ENCODE results near the gene TOP1. TPM values are rescaled to one million over a fixed set of nuclear protein-coding genes. Genes with fewer than 3 reads are reported as not detected.
A peak's percentile ranks its signal among the peaks of the same experiment; 100 is the strongest.

The TOP1 gene
- total and polyA plus RNA-seq, 2 of the 4 experiments (the other 2 are of a cell fraction), result 14.0 to 21.5 TPM

- Histone ChIP-seq H3K36me3 (ENCODE audit: control insufficient read depth, insufficient read depth, low read length) (no peaks in the 10 kb centered on the region), H3K27ac (ENCODE audit: insufficient read depth, low read length) (no peak overlapping the region), H3K27me3 (ENCODE audit: control insufficient read depth, insufficient read depth, low read length) (no peaks in the 10 kb centered on the region), H3K14ac (replicated peaks; ENCODE audit: low read depth, low read length) (no peak overlapping the region), H3K4ac (ENCODE audit: low read depth, low read length) (no peak overlapping the region), H2BK15ac (ENCODE audit: low read depth, low read length) (no peak overlapping the region), H3K23ac (ENCODE audit: low read depth, low read length) (no peak overlapping the region), H4K5ac (ENCODE audit: low read depth, low read length) (no peak overlapping the region), H3K79me1 (ENCODE audit: low read depth in 1 of 2, low read length in 2 of 2) (peaks cover 6 to 50% of the 10 kb centered on the region in 2 experiments; a peak in 3 of 4 replicates), H3K9me1 (ENCODE audit: insufficient read depth, low read length) (peaks cover 15% of the 10 kb centered on the region; the same call in 1 of the 2 replicates), H3K56ac (ENCODE audit: extremely low read depth, insufficient read depth, low read length) (no peak overlapping the region), H4K8ac (ENCODE audit: low read depth in 2 of 2, low read length in 2 of 2) (no peak overlapping the region), H2BK20ac (ENCODE audit: low read depth, low read length) (no peak overlapping the region), H3K4me2 (ENCODE audit: low read depth, low read length) (no peak overlapping the region), H3K4me1 (ENCODE audit: control insufficient read depth, insufficient read depth, low read length) (peaks cover 5% of the 10 kb centered on the region), H2AK5ac (ENCODE audit: low read depth, low read length) (no peak overlapping the region), H3K9me3 (ENCODE audit: control insufficient read depth, insufficient read depth, low read length) (no peaks in the 10 kb centered on the region), H2AFZ (replicated peaks; ENCODE audit: low read length, poor library complexity) (no peak overlapping the region), H3K4me3 (ENCODE audit: insufficient read depth, low read depth, low read length) (no peak overlapping the region), H3K9ac (ENCODE audit: low read depth, low read length) (no peak overlapping the region), H2AK9ac (replicated peaks; ENCODE audit: low read depth, low read length, poor library complexity) (no peak overlapping the region), H4K91ac (ENCODE audit: insufficient read depth, low read depth, low read length) (no peak overlapping the region), H3K18ac (ENCODE audit: low read depth, low read length) (peak overlapping the region; percentile 43; the same call in 1 of the 2 replicates), H4K20me1 (ENCODE audit: insufficient read depth, low read length) (0 out of 2 replicates have a peak, but pooled peaks cover 3% of the 10 kb centered on the region), H2BK5ac (ENCODE audit: low read depth, low read length, poor library complexity, severe bottlenecking) (no peak overlapping the region), H2BK120ac (ENCODE audit: low read depth, low read length) (no peak overlapping the region)
- ChIA-PET POLR2A (ENCODE audit: unreplicated experiment) (no interaction called here), CTCF (no interaction called here)
- ATAC-seq (ENCODE audit: low read depth) (no peak), DNase-seq (no peak)
- no CpG with 5 or more reads among the region's 1 CpG for WGBS, 2 experiments (ENCODE audit: extremely low coverage in 2 of 2, insufficient read length in 1 of 2)
- no peak for TF ChIP-seq USF2 (IDR thresholded peaks at IDR 0.05; ENCODE audit: low read depth, low read length)
- no peak for TF ChIP-seq SMC3 (IDR thresholded peaks at IDR 0.05; ENCODE audit: low read depth, low read length)
- TF ChIP-seq FOS (IDR thresholded peaks at IDR 0.05; ENCODE audit: low read depth, low read length), result no peak
- TF ChIP-seq RFX5 (IDR thresholded peaks at IDR 0.05; ENCODE audit: low read depth, low read length), result no peak
- no peak for TF ChIP-seq RAD21 (IDR thresholded peaks at IDR 0.05; ENCODE audit: low read length)
- TF ChIP-seq CTCF (conservative IDR thresholded peaks at IDR 0.05; ENCODE audit: low read depth, low read length), result no peak
- TF ChIP-seq POLR2A (IDR thresholded peaks at IDR 0.05; ENCODE audit: low read depth, low read length), result no peak
- TF ChIP-seq MXI1 (IDR thresholded peaks at IDR 0.05; ENCODE audit: borderline replicate concordance, low read depth, low read length), result no peak
- no peak for TF ChIP-seq NFE2L2 (IDR thresholded peaks at IDR 0.05; ENCODE audit: low read depth, low read length)
- no peak for TF ChIP-seq CEBPB (IDR thresholded peaks at IDR 0.05; ENCODE audit: low read depth, low read length)
- no peak for TF ChIP-seq MAZ (IDR thresholded peaks at IDR 0.05; ENCODE audit: borderline replicate concordance, low read depth, low read length)
- BruUV-seq (replicated peaks), result no TSS peak
- in situ Hi-C loops (cut with MboI; ENCODE audit: low sequenced_read_pairs), result no loop called here
- dilution Hi-C loops (cut with HindIII; ENCODE audit: low sequenced_read_pairs, unreplicated experiment), result no loop called here
- intact Hi-C loops (cut with micrococcal nuclease), result no loop called here
These were observed 32.3 kb upstream of the TOP1 start for GRCh38 chr20:40996326-40996725.
